HL-60 (cell line): Measurements from ENCODE around the gene CHD9.

Source experiments
- GABPA ChIP-seq: IDR thresholded peaks from 2 replicates; pipeline ENCODE4 v1.6.1; 2012; ENCODE audit warnings: low read depth
- POLR2AphosphoS5 ChIP-seq: IDR thresholded peaks from 2 replicates; pipeline ENCODE4 v1.6.1; 2012; ENCODE audit warnings: low read depth
- TF ChIP-seq, protein P1 (sequence below): IDR thresholded peaks from one replicate; pipeline ENCODE4 v1.5.1; 2011; ENCODE audit warnings: low read length, control low read depth, inconsistent platforms; ENCODE audit not compliant: insufficient read depth
- TF ChIP-seq, protein P2 (sequence below): IDR thresholded peaks from 2 replicates; pipeline ENCODE4 v1.6.1; 2012; ENCODE audit warnings: low read depth; ENCODE audit not compliant: insufficient replicate concordance

DNA sequence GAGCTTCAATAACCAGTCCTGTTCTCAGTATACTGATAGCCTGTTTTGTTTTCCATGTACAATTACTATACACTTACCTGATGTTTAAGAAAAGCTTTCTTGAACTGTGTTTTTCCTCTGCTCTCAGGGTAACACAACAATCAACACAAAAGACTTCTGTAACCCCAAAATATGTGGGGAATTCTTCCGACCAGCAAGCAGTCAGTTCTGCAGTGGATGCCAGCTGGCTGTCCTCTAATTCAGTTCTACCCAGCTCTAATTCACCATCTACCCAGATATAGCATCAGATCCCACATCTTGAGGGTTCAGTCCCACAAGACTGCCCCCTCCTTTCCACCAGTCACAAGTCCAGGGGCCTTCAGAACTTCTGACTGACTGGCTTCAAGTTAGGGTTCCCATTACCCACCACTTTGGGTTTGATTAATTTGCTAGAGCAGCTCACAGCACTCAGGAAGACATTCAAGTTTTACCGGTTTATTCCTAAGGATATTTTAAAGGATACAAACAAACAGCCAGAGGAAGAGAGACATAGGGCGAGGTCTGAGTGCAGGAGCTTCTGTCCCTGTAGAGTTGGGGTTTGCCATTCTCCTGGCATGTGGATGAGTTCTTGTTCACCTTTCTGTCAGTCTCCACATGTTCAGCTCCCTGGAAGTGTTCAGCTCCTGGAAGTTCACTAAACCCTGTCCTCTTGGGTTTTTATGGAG lies 178.2 kb downstream of the CHD9 start:
- TF ChIP-seq, protein P1, sequence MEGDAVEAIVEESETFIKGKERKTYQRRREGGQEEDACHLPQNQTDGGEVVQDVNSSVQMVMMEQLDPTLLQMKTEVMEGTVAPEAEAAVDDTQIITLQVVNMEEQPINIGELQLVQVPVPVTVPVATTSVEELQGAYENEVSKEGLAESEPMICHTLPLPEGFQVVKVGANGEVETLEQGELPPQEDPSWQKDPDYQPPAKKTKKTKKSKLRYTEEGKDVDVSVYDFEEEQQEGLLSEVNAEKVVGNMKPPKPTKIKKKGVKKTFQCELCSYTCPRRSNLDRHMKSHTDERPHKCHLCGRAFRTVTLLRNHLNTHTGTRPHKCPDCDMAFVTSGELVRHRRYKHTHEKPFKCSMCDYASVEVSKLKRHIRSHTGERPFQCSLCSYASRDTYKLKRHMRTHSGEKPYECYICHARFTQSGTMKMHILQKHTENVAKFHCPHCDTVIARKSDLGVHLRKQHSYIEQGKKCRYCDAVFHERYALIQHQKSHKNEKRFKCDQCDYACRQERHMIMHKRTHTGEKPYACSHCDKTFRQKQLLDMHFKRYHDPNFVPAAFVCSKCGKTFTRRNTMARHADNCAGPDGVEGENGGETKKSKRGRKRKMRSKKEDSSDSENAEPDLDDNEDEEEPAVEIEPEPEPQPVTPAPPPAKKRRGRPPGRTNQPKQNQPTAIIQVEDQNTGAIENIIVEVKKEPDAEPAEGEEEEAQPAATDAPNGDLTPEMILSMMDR = no peak
- TF ChIP-seq POLR2AphosphoS5 = no peak
- TF ChIP-seq GABPA = no peak
- TF ChIP-seq, protein P2, sequence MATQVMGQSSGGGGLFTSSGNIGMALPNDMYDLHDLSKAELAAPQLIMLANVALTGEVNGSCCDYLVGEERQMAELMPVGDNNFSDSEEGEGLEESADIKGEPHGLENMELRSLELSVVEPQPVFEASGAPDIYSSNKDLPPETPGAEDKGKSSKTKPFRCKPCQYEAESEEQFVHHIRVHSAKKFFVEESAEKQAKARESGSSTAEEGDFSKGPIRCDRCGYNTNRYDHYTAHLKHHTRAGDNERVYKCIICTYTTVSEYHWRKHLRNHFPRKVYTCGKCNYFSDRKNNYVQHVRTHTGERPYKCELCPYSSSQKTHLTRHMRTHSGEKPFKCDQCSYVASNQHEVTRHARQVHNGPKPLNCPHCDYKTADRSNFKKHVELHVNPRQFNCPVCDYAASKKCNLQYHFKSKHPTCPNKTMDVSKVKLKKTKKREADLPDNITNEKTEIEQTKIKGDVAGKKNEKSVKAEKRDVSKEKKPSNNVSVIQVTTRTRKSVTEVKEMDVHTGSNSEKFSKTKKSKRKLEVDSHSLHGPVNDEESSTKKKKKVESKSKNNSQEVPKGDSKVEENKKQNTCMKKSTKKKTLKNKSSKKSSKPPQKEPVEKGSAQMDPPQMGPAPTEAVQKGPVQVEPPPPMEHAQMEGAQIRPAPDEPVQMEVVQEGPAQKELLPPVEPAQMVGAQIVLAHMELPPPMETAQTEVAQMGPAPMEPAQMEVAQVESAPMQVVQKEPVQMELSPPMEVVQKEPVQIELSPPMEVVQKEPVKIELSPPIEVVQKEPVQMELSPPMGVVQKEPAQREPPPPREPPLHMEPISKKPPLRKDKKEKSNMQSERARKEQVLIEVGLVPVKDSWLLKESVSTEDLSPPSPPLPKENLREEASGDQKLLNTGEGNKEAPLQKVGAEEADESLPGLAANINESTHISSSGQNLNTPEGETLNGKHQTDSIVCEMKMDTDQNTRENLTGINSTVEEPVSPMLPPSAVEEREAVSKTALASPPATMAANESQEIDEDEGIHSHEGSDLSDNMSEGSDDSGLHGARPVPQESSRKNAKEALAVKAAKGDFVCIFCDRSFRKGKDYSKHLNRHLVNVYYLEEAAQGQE = no peak
